Activated naive CD8-positive, alpha-beta T cell treated with anti-CD3 and anti-CD28 coated beads, Interleukin-2, amount 10 ng/mL, durations not matched to agents 7 days and 5 days (primary cell): ENCODE data around the gene WDR26. TPM values are rescaled to one million over a fixed set of nuclear protein-coding genes. Genes with fewer than 3 reads are reported as not detected.
"Not testable (repeated sequence)": the region's sequence is repeated elsewhere in the genome, so short reads cannot be mapped to it uniquely, and the experiment has no call there.

Experiments used
- ATAC-seq: fragments of 150-1000 bp; cut with Tn5 transposase; one replicate; pipeline ENCODE4 v1.10.0; 2021; ENCODE audit warnings: low read depth, moderate library complexity
- POLR2A ChIA-PET: fragments of 350-600 bp; sonication (Branson Sonifier 250); formaldehyde crosslinking; loops from one replicate; lab custom pipeline; 2021; ENCODE audit warnings: antibody characterized with exemption; lab: Charles Lee
- DNase-seq: peaks from one replicate; pipeline ENCODE4 v3.0.0; 2021
- H3K27ac Mint-ChIP-seq: one replicate; pipeline ENCODE4 v1.8.0; 2022; ENCODE audit warnings: mild to moderate bottlenecking, mixed read lengths
- H3K27me3 Mint-ChIP-seq: one replicate; pipeline ENCODE4 v1.8.0; 2022; ENCODE audit warnings: mild to moderate bottlenecking, moderate library complexity, mixed read lengths
- H3K36me3 Mint-ChIP-seq: one replicate; pipeline ENCODE4 v1.8.0; 2021; ENCODE audit warnings: mild to moderate bottlenecking, mixed read lengths
- H3K4me1 Mint-ChIP-seq: one replicate; pipeline ENCODE4 v1.8.0; 2021; ENCODE audit warnings: mixed read lengths
- H3K4me3 Mint-ChIP-seq: one replicate; pipeline ENCODE4 v1.8.0; 2022; ENCODE audit warnings: mild to moderate bottlenecking, moderate library complexity, mixed read lengths
- H3K9me3 Mint-ChIP-seq: one replicate; pipeline ENCODE4 v1.8.0; 2021; ENCODE audit warnings: mixed read lengths
- total RNA-seq, 2 experiments: library from RNA; stranded (reverse); gene quantifications; one replicate each; pipeline ENCODE4 v1.2.3, GENCODE V29; 2021

Gene WDR26
- total RNA-seq, 2 experiments from 2014 or later: 90.2 to 92.0 TPM

- Mint-ChIP-seq H3K27ac (peak overlapping the region; percentile 74), H3K9me3 (no peaks in the 10 kb centered on the region), H3K4me1 (peaks cover 81% of the 10 kb centered on the region), H3K27me3 (no peaks in the 10 kb centered on the region), H3K36me3 (peaks cover 52% of the 10 kb centered on the region), H3K4me3 (peak overlapping the region; percentile 57)
- POLR2A ChIA-PET: interaction anchor here (1.5 to 2.7 kb wide), 2 partner anchors 12 to 21 kb away, joined by 6 to 11 read pairs; partner anchors contain the start of gene CNIH4
- ATAC-seq (no peak), DNase-seq (no peak)
Observed at GRCh38 chr1:224378855-224379631, 55.6 kb downstream of the WDR26 start.

- no peaks in the 10 kb centered on the region for H3K9me3 Mint-ChIP-seq
- POLR2A ChIA-PET: interaction anchor here (0.8 to 3.7 kb wide), 6 partner anchors 14 to 195 kb away, joined by 3 to 28 read pairs (median 4); partner anchors contain the start of genes CNIH4 and DEGS1
- peak; percentile 53 for ATAC-seq
- H3K4me3 Mint-ChIP-seq: peak overlapping the region; percentile 43
- no peaks in the 10 kb centered on the region for H3K27me3 Mint-ChIP-seq
- peak overlapping the region; percentile 90 for H3K27ac Mint-ChIP-seq
- peaks cover 82% of the 10 kb centered on the region for H3K4me1 Mint-ChIP-seq
- H3K36me3 Mint-ChIP-seq: peaks cover 61% of the 10 kb centered on the region
- DNase-seq: no peak
Observed at GRCh38 chr1:224377676-224378006, 57.0 kb downstream of the WDR26 start.

DNA sequence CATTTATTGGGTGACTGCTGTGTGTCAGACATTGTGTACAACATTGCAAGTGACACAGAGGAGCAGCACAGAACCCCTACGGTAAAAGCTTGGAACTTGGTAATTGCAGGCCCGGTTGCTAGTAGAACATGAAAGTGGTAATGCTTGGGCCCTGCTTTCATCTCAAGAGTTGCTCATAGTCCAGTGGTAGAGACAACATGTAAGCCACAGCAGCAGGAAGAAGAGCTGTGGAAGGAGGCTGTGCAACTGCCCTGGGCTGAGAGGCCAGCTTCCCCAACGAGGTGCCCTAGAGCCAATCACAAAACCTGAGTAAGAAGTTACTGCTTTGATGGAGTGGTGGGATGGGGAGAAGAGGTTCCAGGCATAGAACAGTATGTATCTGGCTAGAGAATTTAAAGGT lies 59.5 kb downstream of the WDR26 start:
- peak; percentile 44 for ATAC-seq
- Mint-ChIP-seq H3K36me3 (peaks cover 70% of the 10 kb centered on the region), H3K4me1 (peaks cover 66% of the 10 kb centered on the region), H3K27ac (peak overlapping the region; percentile 61), H3K27me3 (no peaks in the 10 kb centered on the region), H3K4me3 (peak overlapping the region; percentile 21), H3K9me3 (no peaks in the 10 kb centered on the region)
- DNase-seq: no peak
- POLR2A ChIA-PET: interaction anchor here (0.8 to 3.7 kb wide), 2 partner anchors 18 to 20 kb away, joined by 3 to 28 read pairs; partner anchors contain the start of gene CNIH4

GRCh38 chr1:224373008-224373590 lies 61.5 kb downstream of the WDR26 start:
- Mint-ChIP-seq H3K4me1 (peaks cover 50% of the 10 kb centered on the region), H3K27ac (no peak overlapping the region), H3K9me3 (no peaks in the 10 kb centered on the region), H3K4me3 (no peak overlapping the region), H3K27me3 (no peaks in the 10 kb centered on the region), H3K36me3 (peaks cover 74% of the 10 kb centered on the region)
- POLR2A ChIA-PET: interaction anchor here (1.5 kb wide), 1 partner anchor 14 kb away, joined by 6 read pairs; no protein-coding TSS in a partner anchor
- ATAC-seq (no peak), DNase-seq (no peak)

- Mint-ChIP-seq H3K4me1 (peaks cover 22% of the 10 kb centered on the region), H3K4me3 (no peak overlapping the region), H3K27me3 (no peaks in the 10 kb centered on the region), H3K9me3 (no peaks in the 10 kb centered on the region), H3K27ac (no peak overlapping the region), H3K36me3 (peaks cover 65% of the 10 kb centered on the region)
- no peak for ATAC-seq
- POLR2A ChIA-PET: interaction anchor here (0.6 kb wide), 1 partner anchor 25 kb away, joined by 3 read pairs; no protein-coding TSS in a partner anchor
- DNase-seq: no peak
Observed at GRCh38 chr1:224368409-224368808, 66.2 kb downstream of the WDR26 start.

DNA sequence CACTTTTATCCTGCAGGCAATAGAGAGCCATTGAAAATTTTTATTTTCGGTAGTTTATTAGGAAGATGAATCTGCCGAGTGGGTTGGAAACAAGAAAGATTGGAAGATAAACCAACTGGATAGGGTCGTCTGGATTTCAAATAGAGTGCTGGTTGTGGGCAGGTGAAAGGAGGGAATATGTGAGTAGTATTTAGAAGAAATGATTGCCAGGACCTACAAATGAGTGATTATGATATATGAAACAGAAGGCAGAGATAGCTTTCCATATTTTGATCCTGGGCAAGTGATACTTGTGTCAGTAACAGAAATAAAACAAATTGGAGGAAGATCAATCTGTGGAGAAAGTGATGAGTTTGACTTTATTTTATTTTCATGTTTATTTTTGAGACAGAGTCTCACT lies 75.4 kb downstream of the WDR26 start:
- Mint-ChIP-seq H3K4me3 (peak overlapping the region; percentile 15), H3K27ac (no peak overlapping the region)
- POLR2A ChIA-PET: interaction anchor here (2.6 kb wide), 1 partner anchor 75 kb away, joined by 17 read pairs; the partner anchor contains the start of gene WDR26

GRCh38 chr1:224358237-224358636 lies 76.4 kb downstream of the WDR26 start:
- no peak overlapping the region for H3K27ac Mint-ChIP-seq
- H3K4me3 Mint-ChIP-seq: peak overlapping the region; percentile 88
- DNase-seq (no peak), ATAC-seq (no peak)
- H3K4me1 Mint-ChIP-seq: peaks cover 38% of the 10 kb centered on the region
- POLR2A ChIA-PET: interaction anchor here (0.6 to 3.1 kb wide), 6 partner anchors 18 to 1721 kb away, joined by 3 to 28 read pairs (median 7); partner anchors contain the start of gene WDR26
- H3K9me3 Mint-ChIP-seq: no peaks in the 10 kb centered on the region
- no peaks in the 10 kb centered on the region for H3K27me3 Mint-ChIP-seq
- peaks cover 24% of the 10 kb centered on the region for H3K36me3 Mint-ChIP-seq

More for the DNA sequence above, 75.4 kb downstream of the WDR26 start:
- no peak for ATAC-seq
- Mint-ChIP-seq H3K27me3 (no peaks in the 10 kb centered on the region), H3K9me3 (no peaks in the 10 kb centered on the region), H3K4me1 (peaks cover 35% of the 10 kb centered on the region), H3K36me3 (peaks cover 31% of the 10 kb centered on the region)
- DNase-seq: no peak

DNA sequence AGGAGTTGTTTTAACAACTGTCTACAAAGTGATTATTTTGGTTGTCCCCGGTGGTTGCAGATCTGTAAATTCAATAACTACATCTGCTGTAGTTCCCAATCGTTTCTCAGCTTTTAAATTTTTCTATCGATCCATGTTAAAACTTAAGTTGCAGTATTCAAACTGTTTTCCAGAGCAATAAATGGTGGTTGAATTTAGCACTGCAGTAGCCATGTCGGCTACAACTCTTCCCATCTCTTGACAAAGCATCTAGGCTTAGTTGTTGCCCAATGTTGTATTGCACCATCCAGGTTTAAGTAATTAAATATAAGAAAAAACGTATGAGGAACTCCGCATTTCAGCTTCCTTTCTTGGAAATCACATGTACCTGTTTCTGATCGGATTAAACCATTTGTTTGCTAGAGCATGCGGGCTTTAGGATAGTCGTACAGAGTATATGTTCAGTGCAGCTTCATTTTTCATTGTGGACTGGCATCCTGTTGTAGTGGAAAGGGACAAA lies 76.9 kb downstream of the WDR26 start:
- ATAC-seq (no peak), DNase-seq (no peak)
- H3K27me3 Mint-ChIP-seq: no peaks in the 10 kb centered on the region
- POLR2A ChIA-PET: interaction anchor here (0.6 to 3.1 kb wide), 7 partner anchors 19 to 1721 kb away, joined by 3 to 28 read pairs (median 6); partner anchors contain the start of gene WDR26
- H3K27ac Mint-ChIP-seq: peak overlapping the region; percentile 83
- H3K4me3 Mint-ChIP-seq: peak overlapping the region; percentile 88
- peaks cover 19% of the 10 kb centered on the region for H3K36me3 Mint-ChIP-seq
- peaks cover 36% of the 10 kb centered on the region for H3K4me1 Mint-ChIP-seq
- no peaks in the 10 kb centered on the region for H3K9me3 Mint-ChIP-seq

- Mint-ChIP-seq H3K9me3 (no peaks in the 10 kb centered on the region), H3K4me1 (peaks cover 34% of the 10 kb centered on the region), H3K27ac (peak within 1 kb of the TSS; percentile 86), H3K36me3 (peaks cover 12% of the 10 kb centered on the region), H3K27me3 (no peaks in the 10 kb centered on the region), H3K4me3 (peak within 1 kb of the TSS; percentile 88)
- POLR2A ChIA-PET: interaction anchor here (0.6 to 3.1 kb wide), 11 partner anchors 8 to 243 kb away, joined by 3 to 28 read pairs (median 4); partner anchors contain the start of genes FBXO28 and WDR26
- peak; percentile 99 for ATAC-seq
- DNase-seq: peak; percentile 88
Observed at GRCh38 chr1:224356685-224357625, 77.6 kb downstream of the WDR26 start, which contains the start of gene CNIH4. CNIH4 (plus strand) TSS chr1:224356879; CDS start chr1:224356925, 46 bp downstream.

GRCh38 chr1:224353975-224354925 lies 80.3 kb downstream of the WDR26 start:
- POLR2A ChIA-PET: no interaction called here
- Mint-ChIP-seq H3K27ac (peak overlapping the region; percentile 57), H3K27me3 (no peaks in the 10 kb centered on the region), H3K4me3 (peak overlapping the region; percentile 2), H3K9me3 (no peaks in the 10 kb centered on the region), H3K36me3 (peaks cover 8% of the 10 kb centered on the region), H3K4me1 (peaks cover 30% of the 10 kb centered on the region)
- no peak for DNase-seq
- ATAC-seq: no peak

DNA sequence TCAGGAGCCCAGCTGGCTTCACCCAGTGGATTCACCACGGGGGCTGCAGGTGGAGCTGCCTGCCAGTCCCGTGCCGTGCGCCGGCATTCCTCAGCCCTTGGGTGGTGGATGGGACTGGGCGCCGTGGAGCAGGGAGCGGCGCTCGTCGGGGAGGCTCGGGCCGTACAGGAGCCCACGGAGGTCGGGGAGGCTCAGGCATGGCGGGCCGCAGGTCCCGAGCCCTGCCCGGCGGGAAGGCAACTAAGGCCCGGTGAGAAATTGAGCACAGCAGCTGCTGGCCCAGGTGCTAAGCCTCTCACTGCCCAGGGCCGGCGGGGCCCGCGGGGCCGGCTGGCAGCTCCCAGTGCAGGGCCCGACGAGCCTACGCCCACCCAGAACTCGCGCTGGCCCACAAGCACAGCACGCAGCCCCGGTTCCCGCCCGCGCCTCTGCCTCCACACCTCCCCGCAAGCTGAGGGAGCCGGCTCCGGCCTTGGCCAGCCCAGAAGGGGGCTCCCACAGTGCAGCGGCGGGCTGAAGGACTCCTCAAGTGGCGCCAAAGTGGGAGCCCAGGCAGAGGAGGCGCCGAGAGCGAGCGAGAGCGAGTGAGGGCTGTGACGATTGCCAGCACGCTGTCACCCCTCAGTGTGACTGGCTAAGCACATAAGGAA lies 82.0 kb downstream of the WDR26 start:
- H3K4me1 Mint-ChIP-seq: peaks cover 18% of the 10 kb centered on the region
- H3K4me3 Mint-ChIP-seq, ATAC-seq, H3K36me3 Mint-ChIP-seq, H3K27me3 Mint-ChIP-seq, H3K27ac Mint-ChIP-seq, H3K9me3 Mint-ChIP-seq, POLR2A ChIA-PET, DNase-seq: not testable (repeated sequence)
